SK-N-SH (cell line): Measurements from ENCODE around the gene B3GALT6. TPM values are rescaled to one million over a fixed set of nuclear protein-coding genes. Genes with fewer than 3 reads are reported as not detected.

Source experiments
- CTCF ChIA-PET: fragments of 300-600, 350-600 bp; formaldehyde crosslinking; extraction: SDS; loops from one replicate; lab custom pipeline; 2021; lab: Yijun Ruan, JAX
- POLR2A ChIA-PET: fragments of 350-600 bp; sonication (Branson Sonifier 250); formaldehyde crosslinking; extraction: SDS; loops from one replicate; lab custom pipeline; 2020; ENCODE audit warnings: antibody characterized with exemption, inconsistent platforms; lab: Yijun Ruan, JAX
- DNase-seq: peaks from one replicate; pipeline ENCODE4 v3.0.0; 2012
- H2AFZ ChIP-seq: fragments of 200-600 bp; sonication (generic); 2 replicates; pipeline ENCODE4 v1.8.1; 2016; ENCODE audit warnings: antibody characterized with exemption, mild to moderate bottlenecking, low read depth
- H3F3A ChIP-seq: fragments of 200-600 bp; sonication (generic); replicated peaks from 2 replicates; pipeline ENCODE3; 2016; ENCODE audit warnings: antibody characterized with exemption, mild to moderate bottlenecking; ENCODE audit not compliant: insufficient read depth
- H3K27ac ChIP-seq, 2 experiments: fragments of 200-500 bp in 1 of 2; fragments of 200-600 bp in 1 of 2; sonication (Bioruptor generic) in 1 of 2; sonication (generic), shearing (Covaris generic) in 1 of 2; 2 replicates each; pipeline versions ENCODE4 v1.5.1 to v1.6.1; 2014 to 2016; ENCODE audit warnings: low read depth in 2 of 2, inconsistent platforms in 1 of 2, low read length in 1 of 2, mild to moderate bottlenecking in 1 of 2, mixed read lengths in 1 of 2
- H3K27me3 ChIP-seq: fragments of 200-600 bp; sonication (generic), shearing (Covaris generic); 2 replicates; pipeline ENCODE4 v1.6.1; 2016; ENCODE audit warnings: mixed run types; ENCODE audit not compliant: insufficient read depth
- H3K36me3 ChIP-seq, 2 experiments: fragments of 200-500 bp in 1 of 2; fragments of 200-600 bp in 1 of 2; sonication (Bioruptor generic) in 1 of 2; sonication (generic) in 1 of 2; replicated peaks in 1 of 2; 2 replicates each; pipeline versions ENCODE3 to v1.5.1; 2014 to 2016; ENCODE audit warnings: low read length in 1 of 2, mild to moderate bottlenecking in 1 of 2; ENCODE audit not compliant: insufficient read depth in 2 of 2, control insufficient read depth in 1 of 2
- H3K4me1 ChIP-seq, 2 experiments: fragments of 200-500 bp in 1 of 2; fragments of 200-600 bp in 1 of 2; sonication (Bioruptor generic) in 1 of 2; sonication (generic), shearing (Covaris generic) in 1 of 2; 2 replicates each; pipeline versions ENCODE4 v1.5.1 to v1.6.1; 2014 to 2016; ENCODE audit warnings: low read depth in 1 of 2, low read length in 1 of 2, mixed run types in 1 of 2; ENCODE audit not compliant: insufficient read depth in 2 of 2, control insufficient read depth in 1 of 2
- H3K4me2 ChIP-seq: fragments of 200-600 bp; sonication (generic), shearing (Covaris generic); 2 replicates; pipeline ENCODE4 v1.6.1; 2017; ENCODE audit warnings: mixed run types
- H3K4me3 ChIP-seq, 2 experiments: fragments of 200-500 bp in 1 of 2; fragments of 200-600 bp in 1 of 2; sonication (Bioruptor generic) in 1 of 2; sonication (generic), shearing (Covaris generic) in 1 of 2; 2 replicates each; pipeline versions ENCODE4 v1.5.1 to v1.8.1; 2014 to 2016; ENCODE audit warnings: low read depth in 2 of 2, inconsistent platforms in 1 of 2, low read length in 1 of 2, mild to moderate bottlenecking in 1 of 2, mixed read lengths in 1 of 2, moderate library complexity in 1 of 2
- H3K79me2 ChIP-seq: fragments of 200-600 bp; sonication (generic); 2 replicates; pipeline ENCODE4 v1.8.1; 2017; ENCODE audit warnings: mild to moderate bottlenecking; ENCODE audit not compliant: insufficient read depth
- H3K9ac ChIP-seq: fragments of 200-600 bp; sonication (generic); 2 replicates; pipeline ENCODE4 v1.6.1; 2017; ENCODE audit warnings: mixed run types
- H3K9me2 ChIP-seq: fragments of 200-600 bp; sonication (generic); 2 replicates; pipeline ENCODE4 v1.6.1; 2017; ENCODE audit warnings: mixed run types
- H3K9me3 ChIP-seq: fragments of 200-600 bp; sonication (generic); 2 replicates; pipeline ENCODE4 v1.6.1; 2017; ENCODE audit warnings: mixed run types, mild to moderate bottlenecking, moderate library complexity
- H4K20me1 ChIP-seq: fragments of 200-600 bp; sonication (generic); 2 replicates; pipeline ENCODE4 v1.6.1; 2017; ENCODE audit warnings: mild to moderate bottlenecking, mixed run types; ENCODE audit not compliant: insufficient read depth
- EP300 ChIP-seq, 2 experiments: IDR thresholded peaks; 2 replicates each; pipeline versions ENCODE4 v1.4.0 to v1.6.1; 2012; ENCODE audit warnings: borderline replicate concordance in 1 of 2, low read depth in 1 of 2, low read length in 1 of 2
- FOSL2 ChIP-seq: IDR thresholded peaks from 2 replicates; pipeline ENCODE4 v1.4.0; 2012; ENCODE audit warnings: low read depth, mild to moderate bottlenecking, moderate library complexity, borderline replicate concordance
- GABPA ChIP-seq: IDR thresholded peaks from 2 replicates; pipeline ENCODE4 v1.4.0; 2012; ENCODE audit warnings: low read depth, mild to moderate bottlenecking
- JUND ChIP-seq: IDR thresholded peaks from 2 replicates; pipeline ENCODE4 v1.4.0; 2012
- NFIC ChIP-seq: IDR thresholded peaks from 2 replicates; pipeline ENCODE4 v1.4.0; 2012; ENCODE audit warnings: borderline replicate concordance
- NRF1 ChIP-seq: IDR thresholded peaks from 2 replicates; pipeline ENCODE4 v1.6.1; 2012; ENCODE audit warnings: low read depth, mild to moderate bottlenecking, low read length
- POLR2AphosphoS5 ChIP-seq: IDR thresholded peaks from 2 replicates; pipeline ENCODE4 v1.6.1; 2012; ENCODE audit warnings: low read depth, low read length
- TCF12 ChIP-seq: IDR thresholded peaks from 2 replicates; pipeline ENCODE4 v1.4.0; 2012
- TEAD4 ChIP-seq: IDR thresholded peaks from 2 replicates; pipeline ENCODE4 v1.4.0; 2012; ENCODE audit warnings: mild to moderate bottlenecking, borderline replicate concordance; ENCODE audit not compliant: insufficient read depth
- WGBS: methylation state at CpG from one replicate; pipeline ENCODE4 v1.1.6; 2017; ENCODE audit warnings: low lambda C conversion rate; 5-methylcytosine and 5-hydroxymethylcytosine counted together
- polyA plus RNA-seq, 3 experiments: library from polyadenylated mRNA; depleted of rRNA; stranded (reverse); fragments of >200 nt; gene quantifications; 2 replicates each; pipeline ENCODE4 v1.2.3, GENCODE V29; 2012
- TF ChIP-seq, protein P1 (sequence below): fragments of 150-350 bp; IDR thresholded peaks from 2 replicates; pipeline ENCODE4 v1.6.1; 2016; ENCODE audit warnings: mild to moderate bottlenecking, low read depth, low read length
- TF ChIP-seq, protein P2 (sequence below): IDR thresholded peaks from 2 replicates; pipeline ENCODE4 v1.4.0; 2012; ENCODE audit warnings: low read depth
- TF ChIP-seq, protein P3 (sequence below): IDR thresholded peaks from 2 replicates; pipeline ENCODE4; 2012
- TF ChIP-seq, protein P4 (sequence below): fragments of 200-600 bp; sonication (generic); IDR thresholded peaks from 2 replicates; pipeline ENCODE4 v1.6.1; 2017; ENCODE audit warnings: antibody characterized with exemption, mild to moderate bottlenecking, moderate library complexity

The B3GALT6 gene
- polyA plus RNA-seq, 1 of the 3 experiments (the other 2 are of a cell fraction) = 38.8 TPM

DNA sequence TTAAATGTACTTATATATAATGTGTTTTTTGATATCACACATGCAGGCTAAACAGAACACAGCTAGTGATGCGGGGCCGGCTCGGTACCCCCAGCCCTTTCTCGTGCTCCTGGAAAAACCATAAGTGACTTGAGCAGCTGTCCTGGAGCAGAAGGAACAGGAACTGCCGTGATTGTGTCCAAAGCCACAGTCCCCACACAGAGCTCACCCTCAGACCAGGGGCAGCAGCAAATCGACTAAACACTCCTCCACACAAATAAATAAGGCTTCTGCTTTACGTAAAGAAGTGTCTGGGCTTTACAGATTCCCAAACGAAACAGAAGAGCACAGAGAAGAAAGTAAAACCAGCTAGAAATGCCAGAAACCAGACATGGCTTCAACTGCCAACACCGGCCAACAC lies 32.0 kb downstream of the B3GALT6 start (continued):
- no peak for TF ChIP-seq GABPA

DNA sequence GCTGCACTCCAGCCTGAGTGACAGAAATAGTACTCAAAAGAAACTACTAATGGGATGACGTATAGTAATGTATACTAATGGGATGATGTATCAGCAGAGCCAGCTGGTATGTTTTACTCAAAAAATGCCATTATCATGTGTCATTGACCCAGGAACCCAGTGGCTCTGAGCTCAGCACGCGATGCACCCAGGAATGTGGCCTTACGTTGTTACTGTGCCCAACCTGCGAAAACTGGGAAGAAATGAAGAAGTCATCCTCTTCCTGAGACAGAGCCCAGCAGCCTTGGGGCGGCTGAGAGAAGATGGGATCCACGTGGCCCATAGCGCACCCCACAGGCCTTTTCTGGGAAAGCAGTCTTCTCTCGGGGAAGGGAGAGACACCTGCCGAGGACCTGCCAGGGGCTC lies 32.8 kb downstream of the B3GALT6 start:
- peak; percentile 56 for DNase-seq

More for the DNA sequence above, 32.8 kb downstream of the B3GALT6 start:
- peak; percentile 55; the same call in 1 of the 2 replicates for TF ChIP-seq JUND
- TF ChIP-seq POLR2AphosphoS5 = 0 out of 2 replicates have a peak, but pooled peaks have one; percentile 25
- no peak for TF ChIP-seq NRF1
- TF ChIP-seq, protein P1, sequence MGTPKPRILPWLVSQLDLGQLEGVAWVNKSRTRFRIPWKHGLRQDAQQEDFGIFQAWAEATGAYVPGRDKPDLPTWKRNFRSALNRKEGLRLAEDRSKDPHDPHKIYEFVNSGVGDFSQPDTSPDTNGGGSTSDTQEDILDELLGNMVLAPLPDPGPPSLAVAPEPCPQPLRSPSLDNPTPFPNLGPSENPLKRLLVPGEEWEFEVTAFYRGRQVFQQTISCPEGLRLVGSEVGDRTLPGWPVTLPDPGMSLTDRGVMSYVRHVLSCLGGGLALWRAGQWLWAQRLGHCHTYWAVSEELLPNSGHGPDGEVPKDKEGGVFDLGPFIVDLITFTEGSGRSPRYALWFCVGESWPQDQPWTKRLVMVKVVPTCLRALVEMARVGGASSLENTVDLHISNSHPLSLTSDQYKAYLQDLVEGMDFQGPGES = no peak
- peak; percentile 33; the same call in 1 of the 2 replicates for TF ChIP-seq TEAD4
- TF ChIP-seq, protein P2, sequence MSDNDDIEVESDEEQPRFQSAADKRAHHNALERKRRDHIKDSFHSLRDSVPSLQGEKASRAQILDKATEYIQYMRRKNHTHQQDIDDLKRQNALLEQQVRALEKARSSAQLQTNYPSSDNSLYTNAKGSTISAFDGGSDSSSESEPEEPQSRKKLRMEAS = peak; percentile 59; the same call in 1 of the 2 replicates
- TF ChIP-seq FOSL2 = peak; percentile 73; the same call in 1 of the 2 replicates
- no peak for TF ChIP-seq EP300 (IDR thresholded peaks at IDR 0.05; ENCODE audit: borderline replicate concordance in 1 of 2, low read depth in 1 of 2, low read length in 1 of 2)
- TF ChIP-seq, protein P3, sequence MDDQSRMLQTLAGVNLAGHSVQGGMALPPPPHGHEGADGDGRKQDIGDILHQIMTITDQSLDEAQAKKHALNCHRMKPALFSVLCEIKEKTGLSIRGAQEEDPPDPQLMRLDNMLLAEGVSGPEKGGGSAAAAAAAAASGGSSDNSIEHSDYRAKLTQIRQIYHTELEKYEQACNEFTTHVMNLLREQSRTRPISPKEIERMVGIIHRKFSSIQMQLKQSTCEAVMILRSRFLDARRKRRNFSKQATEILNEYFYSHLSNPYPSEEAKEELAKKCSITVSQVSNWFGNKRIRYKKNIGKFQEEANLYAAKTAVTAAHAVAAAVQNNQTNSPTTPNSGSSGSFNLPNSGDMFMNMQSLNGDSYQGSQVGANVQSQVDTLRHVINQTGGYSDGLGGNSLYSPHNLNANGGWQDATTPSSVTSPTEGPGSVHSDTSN = peak; percentile 47
- TF ChIP-seq, protein P4, sequence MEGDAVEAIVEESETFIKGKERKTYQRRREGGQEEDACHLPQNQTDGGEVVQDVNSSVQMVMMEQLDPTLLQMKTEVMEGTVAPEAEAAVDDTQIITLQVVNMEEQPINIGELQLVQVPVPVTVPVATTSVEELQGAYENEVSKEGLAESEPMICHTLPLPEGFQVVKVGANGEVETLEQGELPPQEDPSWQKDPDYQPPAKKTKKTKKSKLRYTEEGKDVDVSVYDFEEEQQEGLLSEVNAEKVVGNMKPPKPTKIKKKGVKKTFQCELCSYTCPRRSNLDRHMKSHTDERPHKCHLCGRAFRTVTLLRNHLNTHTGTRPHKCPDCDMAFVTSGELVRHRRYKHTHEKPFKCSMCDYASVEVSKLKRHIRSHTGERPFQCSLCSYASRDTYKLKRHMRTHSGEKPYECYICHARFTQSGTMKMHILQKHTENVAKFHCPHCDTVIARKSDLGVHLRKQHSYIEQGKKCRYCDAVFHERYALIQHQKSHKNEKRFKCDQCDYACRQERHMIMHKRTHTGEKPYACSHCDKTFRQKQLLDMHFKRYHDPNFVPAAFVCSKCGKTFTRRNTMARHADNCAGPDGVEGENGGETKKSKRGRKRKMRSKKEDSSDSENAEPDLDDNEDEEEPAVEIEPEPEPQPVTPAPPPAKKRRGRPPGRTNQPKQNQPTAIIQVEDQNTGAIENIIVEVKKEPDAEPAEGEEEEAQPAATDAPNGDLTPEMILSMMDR = peak; percentile 57
- TF ChIP-seq TCF12 = peak; percentile 71
- peak; percentile 4; the same call in 1 of the 2 replicates for TF ChIP-seq NFIC
- TF ChIP-seq, all 33 proteins: peak for 9
- Histone ChIP-seq H3K9me2 (no peaks in the 10 kb centered on the region), H4K20me1 (peaks cover 65% of the 10 kb centered on the region), H3K9ac (no peak overlapping the region), H3K27me3 (no peaks in the 10 kb centered on the region), H3K4me1 (peaks cover 0 to 4% of the 10 kb centered on the region in 2 experiments; a peak in 2 of 4 replicates), H3F3A (peaks cover 17% of the 10 kb centered on the region), H2AFZ (no peak overlapping the region), H3K27ac (peak overlapping the region in 1 of 2 experiments; percentile 73; a peak in 2 of 4 replicates), H3K4me2 (peak overlapping the region; percentile 28; the same call in 1 of the 2 replicates), H3K79me2 (peaks cover 73% of the 10 kb centered on the region), H3K9me3 (no peaks in the 10 kb centered on the region), H3K4me3 (no peak overlapping the region), H3K36me3 (peaks cover 19 to 50% of the 10 kb centered on the region in 2 experiments)
- ChIA-PET CTCF (interaction anchor here (1.2 to 2.0 kb wide), 2 partner anchors 26 to 142 kb away, joined by 7 to 8 read pairs; no protein-coding TSS in a partner anchor), POLR2A (no interaction called here)
- 24% methylated on average over 6 of the region's 10 CpGs for WGBS
